Measurements from ENCODE around the gene SOX9. TPM values are rescaled to one million over a fixed set of nuclear protein-coding genes. Genes with fewer than 3 reads are reported as not detected.

Gene SOX9
- 20.5 and 26.1 TPM in 2 replicates for total RNA-seq

DNA sequence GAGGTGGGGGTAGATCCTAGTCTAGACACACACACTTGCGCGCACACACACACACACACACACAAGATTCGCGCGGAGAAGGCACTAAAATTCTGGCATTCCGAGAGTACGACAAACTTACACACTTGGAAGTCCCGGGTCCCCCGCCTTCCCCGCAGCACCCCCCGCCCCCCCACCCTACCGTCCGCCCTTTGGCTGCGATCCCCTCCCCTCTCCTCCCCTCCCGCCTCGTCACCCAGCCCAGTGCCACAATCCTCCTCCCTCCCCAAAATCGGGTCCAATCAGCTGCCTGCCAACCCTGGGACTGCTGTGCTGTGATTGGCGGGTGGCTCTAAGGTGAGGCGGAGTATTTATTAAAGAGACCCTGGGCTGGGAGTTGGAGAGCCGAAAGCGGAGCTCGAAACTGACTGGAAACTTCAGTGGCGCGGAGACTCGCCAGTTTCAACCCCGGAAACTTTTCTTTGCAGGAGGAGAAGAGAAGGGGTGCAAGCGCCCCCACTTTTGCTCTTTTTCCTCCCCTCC is at the start of gene SOX9:
TSS of gene SOX9 (plus strand) at position 379 of the 522 bp plus-strand sequence. CDS start 372 bp downstream, outside the sequence.

